Suprapubic skin (tissue), 4 donors: Measurements from ENCODE around the gene PPFIA4.

Experiments used
- POLR2A ChIP-seq, 2 donors: fragments of 450-650 bp; IDR thresholded peaks; one replicate each; pipeline ENCODE4 v1.6.1; 2017; ENCODE audit warnings: antibody characterized with exemption in 2 of 2, mild to moderate bottlenecking in 2 of 2, moderate library complexity in 2 of 2
- POLR2AphosphoS5 ChIP-seq, 3 donors: sonication (generic); formaldehyde crosslinking; IDR thresholded peaks; one replicate each; pipeline ENCODE4 v1.6.1; 2017; ENCODE audit warnings: antibody characterized with exemption in 3 of 3
- TF ChIP-seq, protein P1 (sequence below), 2 donors: fragments of 200-600 bp in 1 of 2; fragments of 450-650 bp in 1 of 2; sonication (generic) in 1 of 2; IDR thresholded peaks; one replicate each; pipeline ENCODE4 v1.5.1; 2016 to 2019; ENCODE audit warnings: antibody characterized with exemption in 2 of 2, mild to moderate bottlenecking in 1 of 2, moderate library complexity in 1 of 2

GRCh38 chr1:202998836-202999750 lies 27.2 kb upstream of the PPFIA4 start:
- TF ChIP-seq, protein P1, sequence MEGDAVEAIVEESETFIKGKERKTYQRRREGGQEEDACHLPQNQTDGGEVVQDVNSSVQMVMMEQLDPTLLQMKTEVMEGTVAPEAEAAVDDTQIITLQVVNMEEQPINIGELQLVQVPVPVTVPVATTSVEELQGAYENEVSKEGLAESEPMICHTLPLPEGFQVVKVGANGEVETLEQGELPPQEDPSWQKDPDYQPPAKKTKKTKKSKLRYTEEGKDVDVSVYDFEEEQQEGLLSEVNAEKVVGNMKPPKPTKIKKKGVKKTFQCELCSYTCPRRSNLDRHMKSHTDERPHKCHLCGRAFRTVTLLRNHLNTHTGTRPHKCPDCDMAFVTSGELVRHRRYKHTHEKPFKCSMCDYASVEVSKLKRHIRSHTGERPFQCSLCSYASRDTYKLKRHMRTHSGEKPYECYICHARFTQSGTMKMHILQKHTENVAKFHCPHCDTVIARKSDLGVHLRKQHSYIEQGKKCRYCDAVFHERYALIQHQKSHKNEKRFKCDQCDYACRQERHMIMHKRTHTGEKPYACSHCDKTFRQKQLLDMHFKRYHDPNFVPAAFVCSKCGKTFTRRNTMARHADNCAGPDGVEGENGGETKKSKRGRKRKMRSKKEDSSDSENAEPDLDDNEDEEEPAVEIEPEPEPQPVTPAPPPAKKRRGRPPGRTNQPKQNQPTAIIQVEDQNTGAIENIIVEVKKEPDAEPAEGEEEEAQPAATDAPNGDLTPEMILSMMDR (IDR thresholded peaks at IDR 0.05), result peak; percentile 63 to 68
- TF ChIP-seq POLR2A (IDR thresholded peaks at IDR 0.05), result no peak
- TF ChIP-seq POLR2AphosphoS5 (IDR thresholded peaks at IDR 0.05), result no peak
